Right lobe of liver (tissue), 4 donors: Measurements from ENCODE around the gene SCUBE1.

Experiments
- POLR2A ChIP-seq: fragments of 450-650 bp; IDR thresholded peaks from one replicate; pipeline ENCODE4 v1.6.1; 2017; ENCODE audit warnings: antibody characterized with exemption, mild to moderate bottlenecking
- TF ChIP-seq, protein P1 (sequence below), 4 donors: fragments of 200-600 bp in 3 of 4; fragments of 450-650 bp in 1 of 4; IDR thresholded peaks; one replicate each; pipeline versions ENCODE4 v1.5.1 to v1.8.0; 2016 to 2022; ENCODE audit warnings: antibody characterized with exemption in 4 of 4, mild to moderate bottlenecking in 2 of 4
- donor health status: DM: no; HTN: no; CAD: no.
- donor health status: DM: no; HTN: no; CAD: no.
- donor health status: DM: no; HTN: yes; CAD: no.

DNA sequence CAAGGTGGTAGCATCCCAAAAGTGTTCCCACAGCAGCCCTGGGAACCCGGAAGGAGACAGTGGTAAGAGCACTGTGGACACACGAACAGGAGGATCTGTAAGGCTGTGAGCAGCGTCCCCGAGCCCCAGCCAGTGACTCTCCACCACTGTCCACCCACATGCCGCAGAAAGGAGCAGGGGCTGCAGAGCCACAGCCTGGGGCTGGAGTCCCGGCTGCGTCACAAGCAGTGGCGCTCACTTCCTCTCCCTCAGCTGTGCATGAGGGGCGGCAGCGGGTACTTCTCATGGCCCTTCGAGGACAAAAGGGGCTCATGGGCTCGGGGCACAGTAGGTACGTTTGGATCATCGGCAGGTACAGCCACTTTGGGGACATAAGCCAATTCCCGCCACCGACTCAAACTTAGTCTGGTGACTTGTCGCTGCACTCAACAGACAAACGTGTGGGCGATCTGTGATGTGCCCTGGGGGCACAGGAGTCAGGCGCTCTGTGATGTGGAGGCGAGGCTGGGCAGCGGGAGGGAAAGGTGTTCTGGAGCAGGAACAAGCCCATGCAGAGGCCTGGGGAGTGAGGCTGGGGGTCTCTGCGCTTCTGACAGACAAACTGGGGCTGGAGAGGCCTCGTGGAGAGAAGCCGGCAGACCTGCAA lies 68.5 kb downstream of the SCUBE1 start:
- TF ChIP-seq, protein P1, sequence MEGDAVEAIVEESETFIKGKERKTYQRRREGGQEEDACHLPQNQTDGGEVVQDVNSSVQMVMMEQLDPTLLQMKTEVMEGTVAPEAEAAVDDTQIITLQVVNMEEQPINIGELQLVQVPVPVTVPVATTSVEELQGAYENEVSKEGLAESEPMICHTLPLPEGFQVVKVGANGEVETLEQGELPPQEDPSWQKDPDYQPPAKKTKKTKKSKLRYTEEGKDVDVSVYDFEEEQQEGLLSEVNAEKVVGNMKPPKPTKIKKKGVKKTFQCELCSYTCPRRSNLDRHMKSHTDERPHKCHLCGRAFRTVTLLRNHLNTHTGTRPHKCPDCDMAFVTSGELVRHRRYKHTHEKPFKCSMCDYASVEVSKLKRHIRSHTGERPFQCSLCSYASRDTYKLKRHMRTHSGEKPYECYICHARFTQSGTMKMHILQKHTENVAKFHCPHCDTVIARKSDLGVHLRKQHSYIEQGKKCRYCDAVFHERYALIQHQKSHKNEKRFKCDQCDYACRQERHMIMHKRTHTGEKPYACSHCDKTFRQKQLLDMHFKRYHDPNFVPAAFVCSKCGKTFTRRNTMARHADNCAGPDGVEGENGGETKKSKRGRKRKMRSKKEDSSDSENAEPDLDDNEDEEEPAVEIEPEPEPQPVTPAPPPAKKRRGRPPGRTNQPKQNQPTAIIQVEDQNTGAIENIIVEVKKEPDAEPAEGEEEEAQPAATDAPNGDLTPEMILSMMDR (IDR thresholded peaks at IDR 0.05): no peak
- TF ChIP-seq POLR2A: no peak
